HG03064 (cell line): Measurements from ENCODE around the gene COX8A.

Source experiments
- ATAC-seq: cut with Tn5 transposase; IDR thresholded peaks from one replicate; pipeline ENCODE4 v1.9.1; 2021; ENCODE audit warnings: low read depth; ENCODE audit not compliant: unreplicated experiment

COX8A gene

DNA sequence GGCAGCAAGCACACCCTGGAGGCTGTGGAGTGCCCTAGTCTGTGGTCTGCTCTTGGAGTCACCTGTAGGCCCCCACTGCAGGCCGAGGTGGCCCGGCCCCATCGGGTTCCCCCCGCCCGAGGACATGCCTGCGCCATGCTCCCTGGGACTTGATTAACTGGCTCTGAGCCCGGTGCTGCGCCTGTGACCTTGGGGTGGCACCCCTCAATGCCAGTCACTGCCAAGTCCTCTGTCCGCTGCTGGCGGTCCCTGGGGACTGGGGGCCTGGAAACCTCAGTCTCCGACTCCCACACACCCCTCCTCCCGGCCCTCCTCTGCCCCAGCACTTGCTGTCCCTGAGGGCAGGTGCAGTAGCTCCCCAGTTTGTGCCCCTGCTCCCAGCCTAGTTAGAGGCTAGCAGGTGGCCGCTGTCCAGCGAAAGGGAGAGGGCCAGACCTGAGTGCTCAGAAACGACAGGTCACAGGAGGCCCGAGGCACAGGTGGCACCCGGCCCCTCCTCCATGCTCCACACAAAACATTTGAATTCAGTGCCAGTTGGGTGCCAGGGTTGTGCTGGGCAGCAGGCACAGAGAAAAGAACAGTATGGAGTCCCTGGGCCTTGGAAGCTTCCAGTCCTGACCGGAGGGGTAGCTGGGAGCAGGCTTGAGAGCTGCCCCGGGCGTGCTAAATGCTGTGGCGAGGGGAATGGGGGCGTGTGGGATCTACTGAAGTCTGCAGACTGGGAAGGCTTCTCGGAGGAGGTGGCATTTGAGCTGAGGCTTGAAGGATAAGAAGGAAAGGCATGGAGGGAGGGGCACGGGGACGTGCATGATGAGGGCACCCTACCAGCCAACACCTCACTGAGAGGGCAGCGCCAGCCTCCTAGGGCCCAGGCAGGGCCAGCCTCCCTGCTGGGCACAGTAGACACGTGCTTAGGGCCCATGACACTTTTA is 45.0 kb downstream of the COX8A start:
- no peak for ATAC-seq

GRCh38 chr11:64020976-64021756 is 46.7 kb downstream of the COX8A start:
- no peak for ATAC-seq

DNA sequence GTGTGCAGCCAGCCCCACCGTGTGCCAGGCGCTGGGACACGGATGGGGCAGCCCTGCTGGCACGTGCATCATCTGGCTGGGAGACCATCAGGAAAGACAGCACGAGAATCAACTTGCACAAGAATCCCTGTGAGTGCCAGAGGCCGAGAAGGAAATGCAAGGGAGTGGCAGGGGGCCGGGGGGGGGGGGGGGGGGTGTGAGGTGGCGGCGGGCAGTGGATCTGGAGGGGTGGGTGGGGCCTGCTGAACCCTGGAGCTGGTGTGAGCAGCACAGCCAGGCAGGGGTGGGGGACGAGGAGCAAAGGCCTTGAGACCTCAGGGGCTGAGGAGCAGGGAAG is 47.3 kb downstream of the COX8A start:
- ATAC-seq: no peak

- no peak for ATAC-seq
Observed at GRCh38 chr11:64022125-64022784, 47.8 kb downstream of the COX8A start.

DNA sequence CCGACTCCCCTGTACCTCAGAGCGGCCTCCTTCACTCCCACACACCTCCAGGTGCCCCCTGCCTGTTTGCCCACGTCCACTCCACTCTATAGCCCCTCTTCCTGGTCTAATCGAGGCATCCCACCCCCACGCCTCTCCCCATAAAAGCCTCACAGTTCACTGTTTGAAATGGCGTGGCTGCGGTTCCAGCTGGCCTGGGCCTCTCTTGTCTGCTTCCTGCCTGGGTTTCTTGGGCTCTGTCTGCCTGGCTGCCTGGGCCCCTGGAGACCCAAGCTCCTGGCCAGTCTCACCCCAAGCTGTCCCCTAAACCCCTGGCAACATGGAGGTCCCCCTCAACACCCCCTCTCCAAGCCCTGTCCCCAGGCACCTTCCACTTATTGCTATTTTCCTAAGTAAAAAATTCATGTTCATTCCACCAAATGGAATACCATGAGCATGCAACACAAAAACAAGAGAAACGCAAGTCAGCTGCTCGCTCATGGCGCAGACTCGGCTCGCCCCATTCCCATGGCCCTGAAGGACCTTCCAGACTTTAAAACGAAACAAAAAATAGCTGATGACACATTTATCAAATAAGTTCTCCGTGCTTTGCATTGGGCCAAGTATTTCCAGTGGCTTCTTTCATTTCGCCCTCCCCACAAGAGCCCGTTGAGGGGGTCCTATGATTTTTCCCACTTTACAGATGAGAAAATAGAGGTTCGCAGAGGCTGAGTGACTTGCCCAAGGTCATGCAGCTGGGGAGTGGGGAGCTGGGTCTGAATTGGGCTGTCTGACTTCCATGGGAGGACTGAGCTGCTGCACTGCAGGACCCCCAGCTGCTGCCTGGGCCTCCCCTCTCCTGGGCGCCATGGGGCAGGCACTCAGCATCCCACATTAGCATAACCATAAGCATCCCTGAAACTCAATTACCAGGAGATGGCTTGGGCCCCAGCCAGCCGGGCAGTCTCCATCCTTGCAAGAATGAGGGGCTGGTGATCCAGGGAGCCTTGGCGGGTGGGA is 49.6 kb downstream of the COX8A start:
- ATAC-seq: no peak

DNA sequence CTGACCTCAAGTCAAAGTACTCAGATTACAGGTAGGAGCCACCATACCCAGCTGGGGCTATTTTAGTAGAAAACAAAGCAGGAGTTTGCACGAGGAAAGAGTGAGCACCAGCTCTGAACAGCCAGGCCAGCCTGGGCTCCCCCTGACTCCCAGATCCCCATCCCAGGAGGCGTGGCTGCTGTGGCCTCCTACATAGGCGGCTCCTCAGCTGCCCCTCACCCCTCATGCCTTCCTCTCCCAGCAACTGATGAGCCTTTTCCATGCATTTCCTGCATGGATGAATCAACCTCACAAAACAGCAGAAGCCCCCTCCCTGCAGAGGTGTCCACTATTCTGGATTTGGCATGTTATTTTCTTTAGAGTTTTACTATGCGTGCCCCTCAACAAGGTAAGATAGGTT is 50.8 kb downstream of the COX8A start:
- no peak for ATAC-seq
